GM19328 (cell line): ENCODE measurements around the gene ZNF284.

Experiments used
- ATAC-seq: cut with Tn5 transposase; IDR thresholded peaks from one replicate; pipeline ENCODE4 v1.9.1; 2021; ENCODE audit warnings: mild to moderate bottlenecking, moderate library complexity; ENCODE audit not compliant: unreplicated experiment

ZNF284 gene

GRCh38 chr19:44071824-44072542, at the start of gene ZNF284:
Gene ZNF284, plus strand, starts transcription at chr19:44072159. Its CDS starts 4,231 bp downstream, at chr19:44076390.
- peak; percentile 51 for ATAC-seq

GRCh38 chr19:44024900-44025216, 47.1 kb upstream of the ZNF284 start:
- no peak for ATAC-seq

DNA sequence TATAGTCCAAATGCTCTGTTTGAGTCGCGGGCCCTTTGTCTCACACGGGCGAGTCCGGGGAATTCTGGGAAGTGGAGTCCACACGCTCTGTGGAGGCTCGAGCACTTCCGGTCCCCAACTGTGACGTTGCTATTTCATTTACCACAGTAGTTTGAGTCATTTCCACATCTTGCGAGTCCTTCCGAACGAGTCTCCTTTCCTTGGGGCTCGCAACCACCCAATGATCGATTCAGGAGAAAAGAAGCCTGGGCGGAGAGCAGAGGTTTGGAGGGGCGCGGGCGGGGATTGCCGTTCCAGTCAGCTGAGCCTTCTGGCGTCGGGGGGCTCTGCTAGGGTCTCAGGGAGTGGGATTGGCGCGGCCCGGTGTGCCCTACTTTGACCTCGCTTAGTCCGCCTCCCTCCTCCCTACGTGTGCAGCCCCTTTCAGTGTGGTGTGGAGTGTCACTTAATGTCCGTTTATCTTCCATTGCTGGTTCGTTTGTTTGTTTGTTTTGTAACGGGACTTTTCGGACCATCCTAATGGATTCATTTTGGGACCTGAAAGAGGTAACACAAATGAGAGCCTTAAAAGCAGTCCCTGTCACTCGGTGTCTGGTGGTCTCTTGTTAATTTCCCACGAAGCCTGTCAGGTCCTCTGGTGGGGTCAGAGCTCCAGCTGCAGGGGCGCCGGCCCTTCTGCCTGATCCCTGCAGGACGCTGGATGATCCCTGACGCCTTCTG, 46.6 kb upstream of the ZNF284 start, which contains the start of gene ZNF222:
ZNF222 (plus strand) TSS at position 163 of the 720 bp plus-strand sequence; CDS start at position 221, 58 bp downstream.
- ATAC-seq: peak; percentile 55

DNA sequence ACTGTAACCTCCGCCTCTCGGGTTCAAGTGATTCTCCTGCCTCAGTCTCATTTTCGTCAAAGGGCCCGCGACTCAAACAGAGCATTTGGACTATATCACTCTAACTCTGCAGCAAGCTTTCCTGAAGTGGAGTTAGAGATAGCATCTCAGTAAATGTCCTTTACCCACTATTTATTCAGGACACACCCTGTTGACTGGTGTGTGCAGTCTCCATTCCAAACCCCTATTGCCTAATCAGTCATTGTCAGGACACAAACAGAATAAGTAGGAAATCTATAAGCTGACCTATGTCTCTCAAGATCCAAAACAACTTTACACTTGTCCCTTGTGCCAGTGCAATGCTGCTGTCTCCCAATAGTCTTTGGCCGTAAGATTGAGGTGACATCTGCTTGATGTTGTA, 45.3 kb upstream of the ZNF284 start:
- ATAC-seq: no peak

- ATAC-seq: no peak
These were observed 39.9 kb upstream of the ZNF284 start for GRCh38 chr19:44032001-44032610.

- no peak for ATAC-seq
These were observed 29.8 kb upstream of the ZNF284 start for GRCh38 chr19:44042147-44042546.

GRCh38 chr19:44050740-44051649, 21.0 kb upstream of the ZNF284 start:
- ATAC-seq: no peak

GRCh38 chr19:44051650-44052402, 20.1 kb upstream of the ZNF284 start, which contains the start of gene ZNF223:
Gene ZNF223, plus strand, starts transcription at chr19:44052036. Its CDS starts 3,141 bp downstream, at chr19:44055177.
- no peak for ATAC-seq

DNA sequence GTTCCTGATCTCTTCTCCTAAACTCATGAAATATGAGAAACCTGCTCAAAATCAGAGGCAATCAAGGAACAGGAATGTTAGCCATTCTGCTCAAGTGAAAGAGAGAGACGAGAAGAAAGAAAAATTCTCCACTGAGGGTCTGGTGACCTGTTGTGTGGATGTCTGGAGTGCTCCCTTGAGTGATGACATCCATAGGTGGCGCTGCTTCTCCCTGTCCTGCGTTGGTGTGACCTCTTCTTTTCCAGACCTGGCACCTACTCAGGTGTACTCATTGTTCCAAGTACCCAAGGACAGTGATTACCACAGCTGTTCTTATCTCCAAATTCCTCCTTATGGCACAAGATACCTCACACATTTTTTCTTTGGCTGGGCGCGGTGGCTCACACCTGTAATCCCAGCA, 16.1 kb upstream of the ZNF284 start:
- no peak for ATAC-seq

- no peak for ATAC-seq
These were observed 12.7 kb upstream of the ZNF284 start for GRCh38 chr19:44059229-44059628.

- ATAC-seq: no peak
These were observed 10.9 kb upstream of the ZNF284 start for GRCh38 chr19:44061038-44061437.

- no peak for ATAC-seq
These were observed 5.7 kb upstream of the ZNF284 start for GRCh38 chr19:44066305-44066704.

DNA sequence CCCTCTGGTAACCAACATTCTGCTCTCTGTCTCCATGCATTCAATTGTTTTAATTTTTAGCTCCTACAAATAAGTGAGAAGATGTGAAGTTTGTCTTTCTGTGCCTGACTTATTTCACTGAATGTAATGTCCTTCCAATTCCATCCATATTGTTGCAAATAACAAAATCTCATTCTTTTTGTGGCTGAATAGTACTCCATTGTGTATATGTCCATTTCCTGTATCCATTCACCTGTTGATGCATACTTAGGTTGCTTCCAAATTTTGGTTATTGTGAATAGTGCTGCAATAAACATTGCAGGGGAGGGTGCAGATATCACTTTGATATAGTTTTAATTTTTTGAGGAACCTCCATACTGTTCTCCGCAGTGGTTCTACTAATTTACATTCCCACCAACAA, 2.5 kb upstream of the ZNF284 start:
- ATAC-seq: no peak

- no peak for ATAC-seq
These were observed 813 bp downstream of the ZNF284 start for GRCh38 chr19:44072543-44073401.

DNA sequence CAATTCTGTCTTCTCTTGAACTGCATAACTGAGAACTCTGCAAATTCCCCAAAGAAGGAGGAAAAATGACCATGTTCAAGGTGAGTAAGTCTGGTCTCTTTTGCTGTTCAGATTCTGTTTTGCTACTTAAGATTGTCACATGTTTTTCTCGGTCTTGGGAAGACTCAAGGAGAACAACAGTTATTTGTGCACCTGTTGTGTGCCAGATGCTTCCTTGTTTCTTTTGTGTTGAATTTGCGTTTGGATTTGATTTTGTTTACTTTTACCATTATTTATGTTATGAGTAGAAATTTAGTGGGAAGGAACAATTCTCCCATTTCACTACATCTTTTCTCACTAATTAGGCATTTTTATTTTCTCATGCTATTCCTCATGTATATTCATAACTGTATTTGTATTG, 4.4 kb downstream of the ZNF284 start:
- ATAC-seq: no peak

GRCh38 chr19:44092108-44092507, 20.1 kb downstream of the ZNF284 start:
- ATAC-seq: no peak

GRCh38 chr19:44093931-44094765, 22.2 kb downstream of the ZNF284 start, which contains the start of gene ZNF224:
Gene ZNF224, plus strand, starts transcription at chr19:44094361. Its CDS starts 3,513 bp downstream, at chr19:44097874.
- ATAC-seq: no peak

DNA sequence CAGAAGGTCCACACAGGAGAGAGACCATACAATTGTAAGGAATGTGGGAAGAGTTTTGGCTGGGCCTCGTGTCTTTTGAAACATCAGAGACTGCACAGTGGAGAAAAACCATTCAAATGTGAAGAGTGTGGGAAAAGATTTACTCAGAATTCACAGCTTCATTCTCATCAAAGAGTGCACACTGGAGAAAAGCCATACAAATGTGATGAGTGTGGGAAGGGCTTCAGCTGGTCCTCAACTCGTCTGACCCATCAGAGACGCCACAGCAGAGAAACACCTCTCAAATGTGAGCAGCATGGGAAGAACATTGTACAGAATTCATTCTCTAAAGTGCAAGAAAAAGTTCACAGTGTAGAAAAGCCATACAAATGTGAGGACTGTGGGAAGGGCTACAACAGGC, 35.8 kb downstream of the ZNF284 start:
- ATAC-seq: no peak
